ENCODE measurements around the gene DPY19L1.
"Not testable (repeated sequence)": the region's sequence is repeated elsewhere in the genome, so short reads cannot be mapped to it uniquely, and the experiment has no call there.

DPY19L1 gene

DNA sequence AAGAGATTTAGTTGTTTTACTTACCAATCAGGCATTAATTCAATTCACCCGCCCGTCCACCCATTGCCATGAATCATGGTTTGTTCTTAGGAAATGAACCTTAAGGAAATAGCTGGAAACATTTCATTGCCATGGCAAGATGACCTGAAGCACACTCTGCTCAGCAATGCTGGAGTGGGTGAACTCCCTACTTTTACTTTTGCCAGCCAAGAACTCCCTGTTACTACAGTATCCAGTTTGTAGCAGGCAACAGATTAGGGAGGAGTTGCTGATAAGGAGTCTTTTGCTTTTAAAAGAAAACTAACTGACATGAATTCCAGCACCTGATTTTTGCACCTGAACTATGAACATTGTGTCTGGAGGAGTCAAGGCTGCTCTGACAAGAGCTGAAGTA is 10.6 kb upstream of the DPY19L1 start:
- H2BK5ac ChIP-seq (ENCODE audit: low read length); H4K5ac ChIP-seq (ENCODE audit: low read length); H3K79me2 ChIP-seq (ENCODE audit: control insufficient read depth, insufficient read depth, low read length); H3K4me3 ChIP-seq (ENCODE audit: low read length); H2BK15ac ChIP-seq (replicated peaks; ENCODE audit: low read depth); H4K8ac ChIP-seq (ENCODE audit: low read depth, low read length); H3K4ac ChIP-seq (ENCODE audit: low read depth, low read length); H3K56ac ChIP-seq (ENCODE audit: low read length); H3K23ac ChIP-seq (ENCODE audit: low read length); DNase-seq; H3K4me1 ChIP-seq (ENCODE audit: control insufficient read depth, low read depth, low read length); H3K36me3 ChIP-seq (ENCODE audit: control insufficient read depth, insufficient read depth, low read length); H2BK120ac ChIP-seq (ENCODE audit: low read depth, low read length); H3K18ac ChIP-seq (ENCODE audit: low read length); H3K27ac ChIP-seq (ENCODE audit: low read depth, low read length); H3K4me2 ChIP-seq (ENCODE audit: low read length); H3K27me3 ChIP-seq (ENCODE audit: insufficient read depth, low read length, poor library complexity); H3K79me1 ChIP-seq (ENCODE audit: low read length); H3K9ac ChIP-seq (ENCODE audit: low read length); H2AK5ac ChIP-seq (ENCODE audit: low read length): not testable (repeated sequence)
- WGBS (ENCODE audit: extremely low coverage, insufficient coverage, low lambda C conversion rate) = no CpG with 5 or more reads among the region's 2 CpGs

DNA sequence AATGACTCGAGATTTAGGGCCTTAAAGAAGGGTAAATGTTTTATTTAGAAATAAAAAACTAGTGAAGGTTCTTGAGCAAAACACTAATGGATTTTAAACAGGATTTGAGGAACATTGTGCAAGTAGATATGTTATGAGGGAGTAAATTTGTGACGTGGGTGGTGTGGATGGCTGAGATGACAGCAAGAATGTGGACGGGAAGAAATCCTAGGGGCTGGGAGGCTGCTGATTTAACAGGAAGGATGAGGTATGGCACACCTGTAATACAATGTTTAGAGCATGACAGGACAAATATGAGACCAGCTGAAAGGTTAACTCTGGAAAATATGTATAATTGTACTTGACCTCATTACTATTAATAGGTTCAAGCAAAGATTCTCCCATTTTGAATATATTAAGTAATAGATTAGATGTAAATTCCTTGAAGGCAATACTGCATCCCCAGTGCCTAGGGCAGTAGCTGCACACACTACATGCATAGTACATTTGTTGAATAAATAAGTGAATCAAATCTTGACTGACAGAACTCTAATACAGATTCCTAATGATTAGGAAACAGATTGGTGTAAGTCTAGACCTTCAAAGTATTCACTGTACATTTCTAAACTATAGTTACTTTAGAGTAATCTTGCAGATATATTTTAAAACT is 10.1 kb upstream of the DPY19L1 start:
- not testable (repeated sequence) for H4K8ac ChIP-seq (ENCODE audit: low read depth, low read length); H3K9ac ChIP-seq (ENCODE audit: low read length); H3K79me1 ChIP-seq (ENCODE audit: low read length); DNase-seq; H3K36me3 ChIP-seq (ENCODE audit: control insufficient read depth, insufficient read depth, low read length); H2BK5ac ChIP-seq (ENCODE audit: low read length); H3K4me2 ChIP-seq (ENCODE audit: low read length); H3K27me3 ChIP-seq (ENCODE audit: insufficient read depth, low read length, poor library complexity); H2BK120ac ChIP-seq (ENCODE audit: low read depth, low read length); H4K5ac ChIP-seq (ENCODE audit: low read length); H3K27ac ChIP-seq (ENCODE audit: low read depth, low read length); H3K4me3 ChIP-seq (ENCODE audit: low read length); H3K79me2 ChIP-seq (ENCODE audit: control insufficient read depth, insufficient read depth, low read length); H3K4me1 ChIP-seq (ENCODE audit: control insufficient read depth, low read depth, low read length); H3K23ac ChIP-seq (ENCODE audit: low read length); H3K56ac ChIP-seq (ENCODE audit: low read length); H2AK5ac ChIP-seq (ENCODE audit: low read length); H3K18ac ChIP-seq (ENCODE audit: low read length); H2BK15ac ChIP-seq (replicated peaks; ENCODE audit: low read depth); H3K4ac ChIP-seq (ENCODE audit: low read depth, low read length)
- 100% methylated on average over 2 of the region's 3 CpGs for WGBS (ENCODE audit: extremely low coverage, insufficient coverage, low lambda C conversion rate)

DNA sequence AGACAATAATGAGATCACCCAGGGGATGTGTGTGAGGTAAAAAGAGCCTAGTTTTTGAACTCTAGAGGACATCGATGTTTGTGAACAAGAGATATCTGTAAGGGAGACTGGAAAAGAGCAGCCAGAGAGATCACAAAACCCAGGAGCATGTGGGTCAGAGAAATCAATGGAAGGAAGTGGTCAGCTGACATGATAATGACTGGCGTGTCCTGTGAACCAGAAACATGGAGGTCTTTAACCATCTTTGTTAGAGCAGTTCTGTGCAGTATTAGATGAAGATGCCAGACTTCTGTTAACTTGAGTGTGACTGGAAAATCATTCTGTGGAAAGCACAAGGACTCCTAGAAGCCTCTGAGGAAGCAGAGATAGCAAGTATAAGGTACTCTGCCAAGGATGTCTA is 6.0 kb upstream of the DPY19L1 start:
- not testable (repeated sequence) for H2BK5ac ChIP-seq (ENCODE audit: low read length); H3K79me1 ChIP-seq (ENCODE audit: low read length); H3K4me1 ChIP-seq (ENCODE audit: control insufficient read depth, low read depth, low read length); H3K9ac ChIP-seq (ENCODE audit: low read length); DNase-seq; H4K5ac ChIP-seq (ENCODE audit: low read length); H2BK15ac ChIP-seq (replicated peaks; ENCODE audit: low read depth); H3K23ac ChIP-seq (ENCODE audit: low read length); H3K4me2 ChIP-seq (ENCODE audit: low read length); H3K79me2 ChIP-seq (ENCODE audit: control insufficient read depth, insufficient read depth, low read length); H3K56ac ChIP-seq (ENCODE audit: low read length); H3K4ac ChIP-seq (ENCODE audit: low read depth, low read length); H3K36me3 ChIP-seq (ENCODE audit: control insufficient read depth, insufficient read depth, low read length); H3K18ac ChIP-seq (ENCODE audit: low read length); H4K8ac ChIP-seq (ENCODE audit: low read depth, low read length); H3K27ac ChIP-seq (ENCODE audit: low read depth, low read length); H2AK5ac ChIP-seq (ENCODE audit: low read length); H3K4me3 ChIP-seq (ENCODE audit: low read length); H3K27me3 ChIP-seq (ENCODE audit: insufficient read depth, low read length, poor library complexity); H2BK120ac ChIP-seq (ENCODE audit: low read depth, low read length)
- WGBS (ENCODE audit: extremely low coverage, insufficient coverage, low lambda C conversion rate) = no CpG with 5 or more reads among the region's 2 CpGs

DNA sequence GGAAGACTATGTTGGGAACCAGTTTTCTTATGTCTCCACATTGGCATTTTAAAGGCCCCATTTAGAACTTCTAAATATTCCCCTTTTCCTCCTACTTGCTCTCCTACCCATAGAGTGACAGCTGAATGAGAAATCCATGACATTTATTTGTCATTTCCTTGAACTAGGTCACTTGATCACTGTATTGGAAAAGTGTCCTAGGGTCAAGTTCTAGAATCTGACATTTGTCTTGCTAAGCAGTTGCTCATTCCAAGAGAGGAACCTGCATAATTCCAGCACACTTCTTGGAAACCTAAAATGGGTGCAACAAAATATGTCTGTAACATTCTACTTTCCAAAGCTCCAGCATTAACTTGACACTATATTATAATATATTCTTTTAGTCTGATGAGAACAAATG is 3.6 kb upstream of the DPY19L1 start:
- Histone ChIP-seq H2BK5ac (ENCODE audit: low read length) (no peak overlapping the region), H4K5ac (ENCODE audit: low read length) (no peak overlapping the region), H3K9ac (ENCODE audit: low read length) (no peak overlapping the region), H3K79me2 (ENCODE audit: control insufficient read depth, insufficient read depth, low read length) (peaks cover 5% of the 10 kb centered on the region), H3K27me3 (ENCODE audit: insufficient read depth, low read length, poor library complexity) (no peaks in the 10 kb centered on the region), H2AK5ac (ENCODE audit: low read length) (no peak overlapping the region), H2BK15ac (replicated peaks; ENCODE audit: low read depth) (no peak overlapping the region), H2BK120ac (ENCODE audit: low read depth, low read length) (no peak overlapping the region), H3K4me1 (ENCODE audit: control insufficient read depth, low read depth, low read length) (peaks cover 2% of the 10 kb centered on the region), H3K4me2 (ENCODE audit: low read length) (no peak overlapping the region), H3K4me3 (ENCODE audit: low read length) (no peak overlapping the region), H3K79me1 (ENCODE audit: low read length) (peaks cover 2% of the 10 kb centered on the region), H3K36me3 (ENCODE audit: control insufficient read depth, insufficient read depth, low read length) (no peaks in the 10 kb centered on the region), H3K23ac (ENCODE audit: low read length) (no peak overlapping the region), H3K56ac (ENCODE audit: low read length) (no peak overlapping the region), H3K18ac (ENCODE audit: low read length) (no peak overlapping the region), H4K8ac (ENCODE audit: low read depth, low read length) (no peak overlapping the region), H3K27ac (ENCODE audit: low read depth, low read length) (no peak overlapping the region), H3K4ac (ENCODE audit: low read depth, low read length) (no peak overlapping the region)
- no peak for DNase-seq

DNA sequence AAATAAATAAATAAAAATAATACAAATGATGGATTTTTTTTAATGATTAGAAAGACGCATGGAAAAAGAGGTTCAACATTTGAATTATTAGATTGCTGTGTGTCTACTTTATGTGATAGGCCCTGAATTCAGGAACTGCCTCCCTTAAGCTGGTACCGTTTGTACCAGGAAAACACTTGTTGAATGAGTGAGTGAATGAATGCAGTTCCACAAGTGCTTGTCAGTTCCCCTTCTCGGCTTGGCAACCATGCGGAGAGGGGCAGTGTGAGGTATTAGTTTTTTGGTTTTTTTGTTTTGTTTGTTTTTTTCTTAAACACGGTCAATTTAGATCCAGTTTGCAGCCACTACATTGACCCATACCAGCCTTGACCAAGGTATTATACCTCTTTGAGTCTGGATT is 2.1 kb upstream of the DPY19L1 start:
- Histone ChIP-seq H3K9ac (ENCODE audit: low read length) (no peak overlapping the region), H3K27me3 (ENCODE audit: insufficient read depth, low read length, poor library complexity) (no peaks in the 10 kb centered on the region)

DNA sequence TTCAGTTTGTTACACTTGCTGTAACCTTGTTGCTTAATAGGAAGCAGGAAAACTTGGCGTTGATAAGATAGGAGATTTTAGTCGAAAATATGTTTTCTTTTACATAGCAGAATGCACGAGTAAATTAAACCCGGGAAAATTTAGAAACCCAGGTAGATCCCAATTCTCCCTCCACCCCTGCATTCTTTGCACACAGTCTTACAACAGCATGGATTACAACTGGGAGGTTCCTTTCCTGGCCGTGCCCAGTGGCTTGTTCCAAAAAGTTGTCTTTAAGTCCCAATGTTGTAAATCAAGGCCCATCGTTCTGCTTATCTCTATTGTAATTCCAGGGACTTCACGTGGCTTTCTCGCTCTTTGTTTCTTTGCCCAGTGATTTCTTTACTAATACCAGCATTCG is 1.1 kb upstream of the DPY19L1 start:
- no CpG with 5 or more reads among the region's 9 CpGs for WGBS (ENCODE audit: extremely low coverage, insufficient coverage, low lambda C conversion rate)
- no peak overlapping the region for H3K18ac ChIP-seq (ENCODE audit: low read length)
- peaks cover 25% of the 10 kb centered on the region for H3K79me2 ChIP-seq (ENCODE audit: control insufficient read depth, insufficient read depth, low read length)
- H2BK5ac ChIP-seq (ENCODE audit: low read length) = no peak overlapping the region
- DNase-seq = no peak
- peak overlapping the region; percentile 58 for H2BK15ac ChIP-seq (replicated peaks; ENCODE audit: low read depth)
- no peak overlapping the region for H3K23ac ChIP-seq (ENCODE audit: low read length)
- no peak overlapping the region for H3K4ac ChIP-seq (ENCODE audit: low read depth, low read length)
- H3K36me3 ChIP-seq (ENCODE audit: control insufficient read depth, insufficient read depth, low read length) = no peaks in the 10 kb centered on the region
- H3K79me1 ChIP-seq (ENCODE audit: low read length) = peaks cover 13% of the 10 kb centered on the region
- H4K5ac ChIP-seq (ENCODE audit: low read length) = no peak overlapping the region
- no peak overlapping the region for H3K27ac ChIP-seq (ENCODE audit: low read depth, low read length)
- H3K4me1 ChIP-seq (ENCODE audit: control insufficient read depth, low read depth, low read length) = peaks cover 6% of the 10 kb centered on the region
- H4K8ac ChIP-seq (ENCODE audit: low read depth, low read length) = no peak overlapping the region
- H3K27me3 ChIP-seq (ENCODE audit: insufficient read depth, low read length, poor library complexity) = no peaks in the 10 kb centered on the region
- H3K4me3 ChIP-seq (ENCODE audit: low read length) = no peak overlapping the region
- peak overlapping the region; percentile 91 for H3K4me2 ChIP-seq (ENCODE audit: low read length)
- no peak overlapping the region for H2BK120ac ChIP-seq (ENCODE audit: low read depth, low read length)
- peak overlapping the region; percentile 81 for H3K9ac ChIP-seq (ENCODE audit: low read length)
- H3K56ac ChIP-seq (ENCODE audit: low read length) = peak overlapping the region; percentile 88
- H2AK5ac ChIP-seq (ENCODE audit: low read length) = no peak overlapping the region

More for the DNA sequence above, 2.1 kb upstream of the DPY19L1 start:
- H3K4ac ChIP-seq (ENCODE audit: low read depth, low read length) = no peak overlapping the region
- H2BK120ac ChIP-seq (ENCODE audit: low read depth, low read length) = no peak overlapping the region
- no peak overlapping the region for H3K56ac ChIP-seq (ENCODE audit: low read length)
- no peaks in the 10 kb centered on the region for H3K36me3 ChIP-seq (ENCODE audit: control insufficient read depth, insufficient read depth, low read length)
- H3K79me1 ChIP-seq (ENCODE audit: low read length) = peaks cover 6% of the 10 kb centered on the region
- H3K18ac ChIP-seq (ENCODE audit: low read length) = no peak overlapping the region
- no peak overlapping the region for H2AK5ac ChIP-seq (ENCODE audit: low read length)
- H3K4me2 ChIP-seq (ENCODE audit: low read length) = no peak overlapping the region
- no peak overlapping the region for H4K8ac ChIP-seq (ENCODE audit: low read depth, low read length)
- no CpG with 5 or more reads among the region's 5 CpGs for WGBS (ENCODE audit: extremely low coverage, insufficient coverage, low lambda C conversion rate)
- H3K4me3 ChIP-seq (ENCODE audit: low read length) = no peak overlapping the region
- peaks cover 15% of the 10 kb centered on the region for H3K79me2 ChIP-seq (ENCODE audit: control insufficient read depth, insufficient read depth, low read length)
- peaks cover 6% of the 10 kb centered on the region for H3K4me1 ChIP-seq (ENCODE audit: control insufficient read depth, low read depth, low read length)
- no peak overlapping the region for H3K27ac ChIP-seq (ENCODE audit: low read depth, low read length)
- H2BK5ac ChIP-seq (ENCODE audit: low read length) = no peak overlapping the region
- DNase-seq = no peak
- H4K5ac ChIP-seq (ENCODE audit: low read length) = no peak overlapping the region
- H3K23ac ChIP-seq (ENCODE audit: low read length) = no peak overlapping the region
- no peak overlapping the region for H2BK15ac ChIP-seq (replicated peaks; ENCODE audit: low read depth)

Measured in mesendoderm (in vitro differentiated cells).